Activated T-helper 2 cell treated with anti-CD3 and anti-CD28 coated beads, Interferon-gamma antibody, Interleukin-2, Interleukin-4, amounts not matched to agents 10 μg/mL and 5 μg/mL and 100 μg/mL, durations not matched to agents 14 hours and 24 hours and 36 hours (primary cell): ENCODE data around the gene ZNF8. TPM values are rescaled to one million over a fixed set of nuclear protein-coding genes. Genes with fewer than 3 reads are reported as not detected.

ENCODE experiments used
- DNase-seq: peaks from one replicate; pipeline ENCODE4 v3.0.0; 2021; ENCODE audit warnings: low spot score
- H3K27ac Mint-ChIP-seq: one replicate; pipeline ENCODE4 v1.8.0; 2021; ENCODE audit warnings: mixed read lengths
- H3K27me3 Mint-ChIP-seq: one replicate; pipeline ENCODE4 v1.8.0; 2021; ENCODE audit warnings: low read depth, mixed read lengths
- H3K36me3 Mint-ChIP-seq: one replicate; pipeline ENCODE4 v1.8.0; 2021; ENCODE audit warnings: low read depth, mixed read lengths
- H3K4me1 Mint-ChIP-seq: one replicate; pipeline ENCODE4 v1.8.0; 2021; ENCODE audit warnings: low read depth, mixed read lengths
- H3K4me3 Mint-ChIP-seq: one replicate; pipeline ENCODE4 v1.8.0; 2021; ENCODE audit warnings: low read depth, mild to moderate bottlenecking, moderate library complexity, mixed read lengths
- H3K9me3 Mint-ChIP-seq: one replicate; pipeline ENCODE4 v1.8.0; 2021; ENCODE audit warnings: mixed read lengths
- intact Hi-C: fragments of 100-400 bp; cut with micrococcal nuclease; formaldehyde crosslinking; loops from one replicate; pipeline ENCODE4 v1.15.1; 2023
- total RNA-seq: library from RNA; stranded (reverse); gene quantifications from 2 replicates; pipeline ENCODE4 v1.2.3, GENCODE V29; 2022

Gene ZNF8
- total RNA-seq, 1 donor from 2014 or later, result 4.7 TPM

DNA sequence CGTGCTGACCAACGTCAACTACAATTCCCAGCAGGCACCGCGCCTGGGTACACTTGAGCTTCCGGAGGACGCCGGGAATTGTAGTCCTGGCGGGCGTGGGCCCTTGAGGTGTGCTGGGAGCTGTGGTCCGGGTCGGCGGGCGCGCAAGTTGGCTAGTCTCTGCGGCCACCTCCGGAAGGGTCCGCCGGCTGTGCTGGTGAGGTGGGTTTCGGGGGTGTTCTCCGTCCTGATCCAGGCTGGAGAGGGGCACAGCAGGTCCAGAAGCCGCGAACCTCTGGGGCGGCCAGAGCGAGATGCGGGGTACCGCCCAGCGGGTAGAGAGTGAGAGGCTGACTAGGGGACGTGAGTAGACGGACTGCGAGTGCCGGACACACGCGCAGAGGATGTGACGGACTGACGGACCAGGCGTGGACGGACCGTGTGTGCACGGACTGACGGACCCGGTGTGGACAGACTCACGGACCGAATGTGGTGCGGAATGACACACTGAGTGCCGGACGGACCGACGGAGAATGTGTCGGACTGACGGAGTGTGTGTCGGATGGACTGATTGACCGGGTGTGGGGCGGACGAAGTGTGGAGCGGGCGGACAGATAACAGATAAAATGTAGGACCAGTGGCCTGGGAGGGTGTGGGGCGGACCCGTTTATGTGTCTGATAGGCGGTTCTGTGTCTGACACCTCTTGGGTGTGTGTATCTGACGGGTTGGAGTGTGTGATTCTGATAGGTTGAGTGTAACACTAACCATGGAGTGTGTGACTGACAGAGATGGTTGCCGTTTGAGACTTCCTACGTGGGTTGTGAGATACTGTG lies 48.4 kb downstream of the ZNF8 start, which contains the start of gene ZSCAN22:
ZSCAN22 (plus strand) TSS at position 81 of the 813 bp plus-strand sequence. CDS start 7,809 bp downstream, outside the sequence.
- Mint-ChIP-seq H3K36me3 (no peaks in the 10 kb centered on the region), H3K4me1 (peaks cover 2% of the 10 kb centered on the region), H3K9me3 (no peaks in the 10 kb centered on the region), H3K27ac (no peak within 1 kb of the TSS), H3K27me3 (no peaks in the 10 kb centered on the region), H3K4me3 (no peak within 1 kb of the TSS)
- peak; percentile 86 for DNase-seq
- intact Hi-C loops, result loop anchor here (1.0 to 5.0 kb wide), 6 partner anchors 20 to 145 kb away; partner anchors contain the start of genes ERVK3-1, ZNF8 and ZNF837

DNA sequence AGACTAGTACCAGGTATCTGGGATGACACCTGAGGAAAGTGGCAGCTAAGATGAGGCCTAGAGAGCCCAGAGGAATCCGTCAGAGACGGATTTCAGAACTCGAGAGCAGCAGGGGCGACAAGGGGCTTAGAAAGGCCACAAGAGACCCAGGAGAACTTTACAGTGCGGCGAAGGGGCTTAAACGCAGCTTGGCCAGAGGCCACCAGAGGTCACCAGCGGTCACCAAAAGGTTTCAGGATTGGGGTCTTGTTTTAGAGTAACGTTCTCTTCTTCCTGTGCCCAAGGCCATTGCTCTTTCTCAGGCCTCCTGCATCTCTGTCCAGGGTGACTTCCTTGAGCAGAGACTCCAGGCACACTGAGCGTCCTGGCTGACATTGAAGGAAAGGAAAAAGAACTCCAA lies 50.2 kb downstream of the ZNF8 start:
- Mint-ChIP-seq H3K36me3 (peaks cover 3% of the 10 kb centered on the region), H3K4me3 (no peak overlapping the region), H3K27me3 (no peaks in the 10 kb centered on the region), H3K27ac (no peak overlapping the region), H3K9me3 (no peaks in the 10 kb centered on the region), H3K4me1 (peaks cover 2% of the 10 kb centered on the region)
- no peak for DNase-seq
- intact Hi-C loops, result loop anchor here (5.0 kb wide), 1 partner anchor 73 kb away; no protein-coding TSS in a partner anchor

DNA sequence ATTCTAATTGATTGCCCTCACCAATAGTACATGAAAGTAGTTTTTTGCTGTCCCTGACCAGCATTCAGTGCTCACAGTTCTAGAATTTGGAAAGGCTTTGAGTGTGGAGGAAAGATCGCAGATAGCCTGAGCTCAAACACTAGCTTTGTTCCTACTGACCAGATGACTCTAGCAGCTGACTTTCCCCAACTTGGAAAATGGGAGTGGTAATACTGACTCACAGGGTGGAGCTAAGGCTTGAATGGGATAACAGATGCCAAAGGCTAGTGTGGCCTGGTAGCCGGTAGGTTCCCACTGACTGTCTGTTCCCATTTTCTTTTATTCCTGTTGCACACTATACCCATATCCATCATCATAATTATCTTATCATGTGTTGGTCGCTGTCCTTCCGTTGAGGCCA lies 51.7 kb downstream of the ZNF8 start:
- H3K4me1 Mint-ChIP-seq, result peaks cover 2% of the 10 kb centered on the region
- H3K36me3 Mint-ChIP-seq, result peaks cover 13% of the 10 kb centered on the region
- intact Hi-C loops, result no loop called here
- no peak overlapping the region for H3K27ac Mint-ChIP-seq
- no peaks in the 10 kb centered on the region for H3K9me3 Mint-ChIP-seq
- H3K27me3 Mint-ChIP-seq, result no peaks in the 10 kb centered on the region
- H3K4me3 Mint-ChIP-seq, result no peak overlapping the region
- DNase-seq, result no peak

DNA sequence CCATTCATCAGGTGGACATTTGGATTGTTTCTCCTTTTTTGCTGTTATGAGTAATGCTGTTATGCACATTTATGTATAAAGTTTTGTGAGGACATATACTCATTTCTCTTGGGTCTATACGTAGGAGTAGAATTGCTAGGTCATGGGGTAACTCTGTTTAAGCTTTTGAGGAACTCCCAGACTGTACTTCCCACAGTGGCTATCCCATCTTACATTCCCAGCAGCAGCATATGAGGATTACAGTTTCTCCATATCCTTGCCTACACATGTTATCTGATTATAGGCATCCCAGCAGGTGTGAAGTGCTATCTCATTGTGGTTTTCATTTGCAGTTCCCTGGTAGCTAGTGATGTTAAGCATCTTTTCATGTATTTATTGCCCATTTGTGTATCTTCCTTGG lies 53.9 kb downstream of the ZNF8 start:
- Mint-ChIP-seq H3K4me3 (no peak overlapping the region), H3K27me3 (no peaks in the 10 kb centered on the region), H3K27ac (no peak overlapping the region), H3K9me3 (no peaks in the 10 kb centered on the region), H3K4me1 (peaks cover 2% of the 10 kb centered on the region), H3K36me3 (peaks cover 30% of the 10 kb centered on the region)
- DNase-seq, result no peak
- intact Hi-C loops, result no loop called here

DNA sequence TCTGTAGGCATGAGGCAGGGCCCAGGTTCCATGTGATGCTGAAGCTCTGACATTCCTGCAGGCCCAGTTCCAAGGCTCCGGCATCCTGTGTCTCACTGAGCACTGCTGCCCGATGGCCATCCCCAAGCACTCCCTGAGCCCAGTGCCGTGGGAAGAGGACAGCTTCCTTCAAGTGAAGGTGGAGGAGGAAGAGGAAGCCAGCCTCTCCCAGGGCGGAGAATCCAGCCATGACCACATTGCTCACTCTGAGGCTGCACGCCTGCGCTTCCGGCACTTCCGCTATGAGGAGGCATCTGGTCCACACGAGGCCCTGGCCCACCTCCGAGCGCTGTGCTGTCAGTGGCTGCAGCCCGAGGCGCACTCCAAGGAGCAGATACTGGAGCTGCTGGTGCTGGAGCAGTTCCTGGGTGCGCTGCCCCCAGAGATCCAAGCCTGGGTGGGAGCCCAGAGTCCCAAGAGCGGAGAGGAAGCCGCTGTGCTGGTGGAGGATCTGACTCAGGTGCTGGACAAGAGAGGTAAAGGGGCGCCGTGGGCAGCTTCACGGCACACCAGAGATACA lies 56.0 kb downstream of the ZNF8 start:
- Mint-ChIP-seq H3K9me3 (peaks cover 7% of the 10 kb centered on the region), H3K27me3 (no peaks in the 10 kb centered on the region), H3K4me3 (no peak overlapping the region), H3K4me1 (peaks cover 2% of the 10 kb centered on the region), H3K36me3 (peaks cover 49% of the 10 kb centered on the region), H3K27ac (no peak overlapping the region)
- intact Hi-C loops, result no loop called here
- no peak for DNase-seq

DNA sequence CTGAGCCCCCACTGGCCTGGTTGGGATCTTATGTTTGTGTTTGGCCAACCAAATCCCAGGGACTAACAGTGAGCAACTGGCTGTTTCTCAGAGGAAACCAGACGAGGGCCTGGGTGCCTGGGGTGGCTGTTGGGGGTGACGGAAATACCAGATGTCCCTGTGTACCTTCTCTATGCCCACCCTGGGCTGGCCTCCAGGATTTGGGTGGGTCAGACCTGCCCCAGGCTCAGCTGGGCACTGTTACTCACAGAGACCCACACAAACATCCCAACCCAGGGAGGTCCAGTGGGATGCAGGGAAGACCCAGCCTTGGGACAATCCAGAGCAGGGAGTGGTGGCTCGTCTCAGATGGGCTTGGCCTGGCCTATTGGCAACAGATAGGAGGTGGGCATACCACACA lies 56.9 kb downstream of the ZNF8 start:
- Mint-ChIP-seq H3K27ac (no peak overlapping the region), H3K36me3 (peaks cover 56% of the 10 kb centered on the region), H3K4me1 (no peaks in the 10 kb centered on the region), H3K4me3 (no peak overlapping the region), H3K9me3 (peaks cover 11% of the 10 kb centered on the region), H3K27me3 (no peaks in the 10 kb centered on the region)
- DNase-seq, result no peak
- intact Hi-C loops, result no loop called here

DNA sequence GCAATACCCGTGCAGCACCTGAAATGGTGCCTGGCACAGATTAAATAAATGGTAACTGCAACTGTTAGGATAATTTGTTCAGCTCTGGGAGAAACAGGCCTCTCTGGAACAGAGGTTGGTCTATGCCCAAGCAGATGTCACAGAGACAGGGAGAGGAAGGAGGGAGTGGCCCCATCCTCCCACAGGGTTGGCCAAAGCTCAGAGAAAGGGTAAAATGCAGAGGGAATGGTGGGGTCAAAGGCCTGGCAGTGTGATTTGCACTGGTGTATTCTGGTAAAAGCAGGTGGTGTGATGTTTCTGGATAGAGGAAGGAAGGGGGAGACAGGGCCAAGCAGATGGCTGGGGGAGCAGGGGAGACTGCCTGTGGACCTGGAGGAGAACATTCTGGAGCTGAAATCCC lies 57.5 kb downstream of the ZNF8 start:
- H3K27me3 Mint-ChIP-seq, result no peaks in the 10 kb centered on the region
- peaks cover 62% of the 10 kb centered on the region for H3K36me3 Mint-ChIP-seq
- H3K9me3 Mint-ChIP-seq, result peaks cover 11% of the 10 kb centered on the region
- intact Hi-C loops, result no loop called here
- H3K4me1 Mint-ChIP-seq, result no peaks in the 10 kb centered on the region
- DNase-seq, result no peak
- H3K27ac Mint-ChIP-seq, result no peak overlapping the region
- no peak overlapping the region for H3K4me3 Mint-ChIP-seq

DNA sequence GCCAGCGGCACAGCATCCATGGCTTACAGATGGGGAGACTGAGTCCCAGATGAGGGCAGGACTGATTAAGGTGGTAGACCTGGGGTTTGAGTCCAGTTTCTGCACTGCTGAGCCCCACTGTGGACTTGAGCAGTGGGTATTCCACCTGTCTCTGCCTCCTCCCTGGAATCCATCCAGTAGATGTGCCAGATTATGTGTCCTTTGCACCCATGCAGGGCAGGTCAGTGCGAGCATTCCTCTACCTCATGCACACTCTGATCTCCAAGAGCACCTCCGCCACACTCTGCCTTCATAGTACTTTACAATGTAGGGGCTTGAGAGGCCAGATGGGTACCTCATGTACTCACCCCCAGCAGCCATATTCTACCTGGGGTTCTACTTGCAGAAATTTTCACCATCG lies 58.1 kb downstream of the ZNF8 start:
- Mint-ChIP-seq H3K4me1 (no peaks in the 10 kb centered on the region), H3K27ac (no peak overlapping the region), H3K4me3 (no peak overlapping the region), H3K27me3 (no peaks in the 10 kb centered on the region), H3K9me3 (peaks cover 11% of the 10 kb centered on the region), H3K36me3 (peaks cover 64% of the 10 kb centered on the region)
- intact Hi-C loops, result no loop called here
- DNase-seq, result no peak

DNA sequence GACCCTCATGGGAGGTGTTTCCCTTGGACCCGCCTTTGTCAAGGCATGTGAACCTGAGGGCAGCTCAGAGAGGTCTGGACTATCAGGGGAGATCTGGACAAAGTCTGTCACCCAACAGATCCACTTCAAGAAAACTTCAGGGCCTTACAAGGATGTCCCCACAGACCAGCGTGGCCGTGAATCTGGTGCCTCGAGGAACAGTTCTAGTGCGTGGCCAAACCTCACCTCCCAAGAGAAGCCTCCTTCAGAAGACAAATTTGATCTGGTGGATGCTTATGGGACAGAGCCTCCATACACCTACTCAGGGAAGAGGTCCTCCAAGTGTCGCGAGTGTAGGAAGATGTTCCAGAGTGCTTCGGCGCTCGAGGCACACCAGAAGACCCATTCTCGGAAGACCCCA lies 59.6 kb downstream of the ZNF8 start:
- Mint-ChIP-seq H3K4me1 (no peaks in the 10 kb centered on the region), H3K27ac (no peak overlapping the region), H3K27me3 (no peaks in the 10 kb centered on the region), H3K4me3 (no peak overlapping the region), H3K9me3 (peaks cover 11% of the 10 kb centered on the region), H3K36me3 (peaks cover 70% of the 10 kb centered on the region)
- no peak for DNase-seq
- intact Hi-C loops, result no loop called here

DNA sequence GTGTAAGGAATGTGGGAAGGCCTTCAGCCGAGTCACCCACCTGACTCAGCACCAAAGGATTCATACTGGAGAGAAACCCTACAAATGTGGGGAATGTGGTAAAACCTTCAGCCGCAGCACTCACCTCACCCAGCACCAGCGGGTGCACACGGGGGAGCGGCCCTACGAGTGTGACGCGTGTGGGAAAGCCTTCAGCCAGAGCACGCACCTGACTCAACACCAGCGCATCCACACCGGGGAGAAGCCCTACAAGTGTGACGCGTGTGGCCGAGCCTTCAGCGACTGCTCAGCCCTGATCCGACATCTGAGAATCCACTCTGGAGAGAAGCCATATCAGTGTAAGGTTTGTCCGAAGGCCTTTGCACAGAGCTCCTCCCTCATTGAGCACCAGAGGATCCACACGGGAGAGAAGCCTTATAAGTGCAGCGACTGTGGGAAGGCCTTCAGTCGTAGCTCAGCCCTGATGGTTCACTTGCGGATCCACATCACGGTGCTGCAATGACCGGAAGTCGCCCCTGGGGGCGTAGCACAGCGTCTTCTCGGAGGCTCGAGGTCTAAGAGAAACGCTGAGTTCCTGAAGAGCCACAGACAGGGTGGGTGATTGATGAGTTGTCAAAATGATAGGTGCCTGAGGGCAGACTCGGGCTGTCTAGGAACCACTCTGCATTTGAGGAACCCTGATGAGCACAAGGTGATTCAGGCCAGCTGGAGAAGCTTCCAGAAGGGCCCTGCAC lies 60.2 kb downstream of the ZNF8 start:
- DNase-seq, result no peak
- H3K4me1 Mint-ChIP-seq, result no peaks in the 10 kb centered on the region
- no peaks in the 10 kb centered on the region for H3K27me3 Mint-ChIP-seq
- intact Hi-C loops, result no loop called here
- H3K4me3 Mint-ChIP-seq, result no peak overlapping the region
- no peak overlapping the region for H3K27ac Mint-ChIP-seq
- peaks cover 68% of the 10 kb centered on the region for H3K36me3 Mint-ChIP-seq
- peaks cover 11% of the 10 kb centered on the region for H3K9me3 Mint-ChIP-seq

DNA sequence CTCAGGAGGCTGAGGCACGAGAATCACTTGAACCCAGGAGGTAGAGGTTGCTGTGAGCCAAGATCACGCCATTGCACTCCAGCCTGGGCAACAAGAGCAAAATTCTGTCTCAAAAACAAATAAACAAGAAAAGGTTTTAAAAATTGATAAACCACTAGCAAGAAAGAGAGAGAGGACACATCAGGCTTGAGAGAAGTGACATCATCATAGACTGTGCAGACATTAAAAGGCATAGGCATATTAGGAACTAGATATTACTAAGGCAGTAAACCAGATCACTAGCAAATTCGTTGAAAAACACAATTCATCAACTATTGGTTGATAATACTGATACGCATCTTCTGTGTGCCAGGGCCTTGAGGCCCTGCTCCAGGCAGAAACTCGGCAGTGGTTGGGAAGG lies 66.8 kb downstream of the ZNF8 start:
- intact Hi-C loops, result loop anchor here (5.0 kb wide), 1 partner anchor 38 kb away; the partner anchor contains the start of gene ERVK3-1
- H3K9me3 Mint-ChIP-seq, result no peaks in the 10 kb centered on the region
- no peak overlapping the region for H3K27ac Mint-ChIP-seq
- no peak for DNase-seq
- H3K4me1 Mint-ChIP-seq, result peaks cover 15% of the 10 kb centered on the region
- peaks cover 29% of the 10 kb centered on the region for H3K36me3 Mint-ChIP-seq
- no peaks in the 10 kb centered on the region for H3K27me3 Mint-ChIP-seq
- peak overlapping the region; percentile 79 for H3K4me3 Mint-ChIP-seq

DNA sequence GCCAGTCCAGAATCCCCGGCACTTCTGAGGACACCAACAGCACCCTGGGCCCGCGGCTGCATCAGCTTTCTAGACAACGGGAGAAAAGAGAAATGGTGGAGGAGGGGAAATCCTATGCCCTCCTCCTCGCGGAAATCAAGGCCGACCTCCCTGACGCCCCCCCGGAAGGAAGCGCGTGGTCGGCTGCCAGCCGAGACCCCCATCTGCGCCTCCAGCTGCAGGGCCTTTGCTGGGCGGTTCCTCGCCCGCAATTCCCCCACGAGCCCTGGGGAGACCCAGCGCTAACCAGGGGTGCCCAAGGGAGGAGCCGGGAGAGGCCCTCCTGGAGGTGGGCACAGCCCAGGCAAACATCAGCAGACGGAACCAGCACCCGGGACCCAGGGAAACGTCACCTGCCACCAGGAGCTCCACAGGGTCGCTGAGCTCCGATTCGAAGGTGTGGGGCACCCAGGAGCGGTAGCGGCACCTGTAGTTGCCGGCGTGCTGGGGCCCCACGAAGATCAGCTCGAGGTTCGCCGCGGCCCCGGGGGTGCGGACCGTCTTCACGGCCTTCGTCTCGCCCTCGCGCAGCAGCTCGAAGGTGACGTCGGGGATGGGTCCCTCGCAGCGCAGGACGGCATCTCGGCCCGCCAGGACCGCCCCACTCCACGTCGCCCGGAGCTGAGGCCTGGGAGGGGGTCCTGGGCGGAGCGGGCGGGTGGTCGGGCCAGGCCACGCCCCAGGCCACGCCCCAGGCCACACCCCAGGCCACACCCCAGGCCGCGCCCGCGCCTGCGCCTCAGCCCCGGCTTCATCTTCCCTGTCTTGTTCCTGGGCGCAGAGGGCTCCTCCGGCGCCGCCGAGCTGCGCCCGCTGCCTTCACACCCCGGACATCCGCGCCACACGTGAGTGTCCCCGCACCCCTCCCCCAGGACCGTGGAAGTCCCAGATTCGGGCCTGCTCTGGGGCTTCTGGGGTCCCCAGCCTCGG lies 68.5 kb downstream of the ZNF8 start:
- Mint-ChIP-seq H3K4me1 (peaks cover 15% of the 10 kb centered on the region), H3K4me3 (peak overlapping the region; percentile 95), H3K9me3 (no peaks in the 10 kb centered on the region), H3K27me3 (no peaks in the 10 kb centered on the region), H3K27ac (peak overlapping the region; percentile 71), H3K36me3 (peaks cover 25% of the 10 kb centered on the region)
- peak; percentile 60 for DNase-seq
- intact Hi-C loops, result loop anchor here (1.0 to 5.0 kb wide), 2 partner anchors 20 to 40 kb away; partner anchors contain the start of gene ERVK3-1
